Thymus (tissue), 11 donors: ENCODE measurements around the gene SYNE2. TPM values are rescaled to one million over a fixed set of nuclear protein-coding genes. Genes with fewer than 3 reads are reported as not detected.
"Not testable (repeated sequence)": the region's sequence is repeated elsewhere in the genome, so short reads cannot be mapped to it uniquely, and the experiment has no call there.

Source experiments
- DNase-seq, 9 donors: peaks; one replicate each; pipeline ENCODE4 v3.0.0-alpha.2; 2013; ENCODE audit warnings: low spot score in 9 of 9, low read depth in 6 of 9, missing footprints in 1 of 9
- H3K27ac ChIP-seq, 2 donors: one replicate each; pipeline ENCODE4 v1.5.1; 2013; ENCODE audit warnings: control low read depth in 1 of 2, low read depth in 1 of 2, low read length in 1 of 2, mild to moderate bottlenecking in 1 of 2, moderate library complexity in 1 of 2
- H3K27me3 ChIP-seq, 2 donors: one replicate each; pipeline ENCODE4 v1.5.1; 2013; ENCODE audit warnings: low read length in 1 of 2; ENCODE audit not compliant: control insufficient read depth in 2 of 2, insufficient read depth in 1 of 2
- H3K36me3 ChIP-seq, 2 donors: one replicate each; pipeline ENCODE4 v1.5.1; 2013; ENCODE audit warnings: low read length in 1 of 2, mild to moderate bottlenecking in 1 of 2, moderate library complexity in 1 of 2; ENCODE audit not compliant: control insufficient read depth in 2 of 2, insufficient read depth in 2 of 2
- H3K4me1 ChIP-seq, 2 donors: one replicate each; pipeline ENCODE4 v1.5.1; 2013; ENCODE audit warnings: low read length in 2 of 2; ENCODE audit not compliant: control insufficient read depth in 2 of 2, insufficient read depth in 2 of 2
- H3K4me3 ChIP-seq, 2 donors: one replicate each; pipeline ENCODE4 v1.5.1; 2013; ENCODE audit warnings: low read length in 2 of 2, control low read depth in 1 of 2, mild to moderate bottlenecking in 1 of 2
- H3K9me3 ChIP-seq, 2 donors: one replicate each; pipeline ENCODE4 v1.5.1; 2013; ENCODE audit warnings: low read length in 1 of 2, mild to moderate bottlenecking in 1 of 2; ENCODE audit not compliant: control insufficient read depth in 2 of 2, insufficient read depth in 1 of 2
- WGBS: extraction: QIAGEN DNeasy Blood & Tissue Kit; methylation state at CpG from one replicate; pipeline ENCODE4 v1.1.7; 2013; 5-methylcytosine and 5-hydroxymethylcytosine counted together
- polyA plus RNA-seq: library from polyadenylated mRNA; stranded (reverse); fragments of 200-250 nt; gene quantifications from one replicate; pipeline ENCODE4 v1.2.3, GENCODE V29; 2013
- total RNA-seq: library from RNA; stranded (reverse); fragments of 120-200 nt; gene quantifications from one replicate; pipeline ENCODE4 v1.2.4, GENCODE V29; 2013
- donor health status: healthy.

SYNE2 gene
- total and polyA plus RNA-seq, 2 donors, result 17.0 to 52.3 TPM

GRCh38 chr14:64038841-64039542, 186.2 kb downstream of the SYNE2 start:
- peaks cover 0 to 4% of the 10 kb centered on the region in 2 donors for H3K36me3 ChIP-seq
- no peak for DNase-seq
- no peak overlapping the region for H3K27ac ChIP-seq
- no peaks in the 10 kb centered on the region for H3K27me3 ChIP-seq
- WGBS, result 96% methylated on average over 4 of the region's 5 CpGs
- H3K4me3 ChIP-seq, result no peak overlapping the region
- peaks cover 2 to 7% of the 10 kb centered on the region in 2 donors for H3K4me1 ChIP-seq
- peaks cover 1 to 7% of the 10 kb centered on the region in 2 donors for H3K9me3 ChIP-seq

- 95% methylated on average over 2 of the region's 2 CpGs for WGBS
- Histone ChIP-seq H3K9me3 (peaks cover 1 to 7% of the 10 kb centered on the region in 2 donors), H3K4me3 (no peak overlapping the region), H3K27ac (no peak overlapping the region), H3K4me1 (peaks cover 2 to 7% of the 10 kb centered on the region in 2 donors), H3K36me3 (peaks cover 0 to 8% of the 10 kb centered on the region in 2 donors), H3K27me3 (no peaks in the 10 kb centered on the region)
- DNase-seq, result no peak
Observed at GRCh38 chr14:64040044-64040443, 187.2 kb downstream of the SYNE2 start.

- not testable (repeated sequence) for H3K27me3 ChIP-seq, H3K36me3 ChIP-seq, H3K4me1 ChIP-seq, H3K4me3 ChIP-seq, DNase-seq
- Histone ChIP-seq H3K27ac (peak overlapping the region in 1 of 2 donors; percentile 84), H3K9me3 (peaks cover 1 to 13% of the 10 kb centered on the region in 2 donors)
- WGBS, result 95% methylated on average over 6 of the region's 6 CpGs
Observed at GRCh38 chr14:64043296-64043695, 190.5 kb downstream of the SYNE2 start.

GRCh38 chr14:64045091-64045490, 192.3 kb downstream of the SYNE2 start:
- Histone ChIP-seq H3K4me1 (peaks cover 2 to 7% of the 10 kb centered on the region in 2 donors), H3K4me3 (no peak overlapping the region), H3K36me3 (peaks cover 0 to 9% of the 10 kb centered on the region in 2 donors), H3K9me3 (peaks cover 1 to 13% of the 10 kb centered on the region in 2 donors), H3K27me3 (no peaks in the 10 kb centered on the region), H3K27ac (no peak overlapping the region)
- WGBS, result 86% methylated on average over 2 of the region's 2 CpGs
- DNase-seq, result no peak

GRCh38 chr14:64049616-64050381, 197.0 kb downstream of the SYNE2 start:
- no peak overlapping the region for H3K4me3 ChIP-seq
- peaks cover 6 to 15% of the 10 kb centered on the region in 2 donors for H3K36me3 ChIP-seq
- WGBS, result 94% methylated on average over 2 of the region's 2 CpGs

GRCh38 chr14:64053694-64054669, 201.2 kb downstream of the SYNE2 start:
- H3K9me3 ChIP-seq, result no peaks in the 10 kb centered on the region
- 85% methylated on average over 10 of the region's 10 CpGs for WGBS
- no peak overlapping the region for H3K4me3 ChIP-seq
- no peak overlapping the region for H3K27ac ChIP-seq
- peaks cover 6 to 15% of the 10 kb centered on the region in 2 donors for H3K36me3 ChIP-seq
- H3K4me1 ChIP-seq, result no peaks in the 10 kb centered on the region
- H3K27me3 ChIP-seq, result no peaks in the 10 kb centered on the region
- no peak for DNase-seq

More at GRCh38 chr14:64049616-64050381, 197.0 kb downstream of the SYNE2 start:
- no peak for DNase-seq
- no peaks in the 10 kb centered on the region for H3K4me1 ChIP-seq
- H3K27ac ChIP-seq, result no peak overlapping the region
- H3K27me3 ChIP-seq, result no peaks in the 10 kb centered on the region
- H3K9me3 ChIP-seq, result peaks cover 0 to 7% of the 10 kb centered on the region in 2 donors

- no peaks in the 10 kb centered on the region for H3K27me3 ChIP-seq
- 97% methylated on average over 6 of the region's 6 CpGs for WGBS
- peaks cover 0 to 2% of the 10 kb centered on the region in 2 donors for H3K4me1 ChIP-seq
- no peak overlapping the region for H3K4me3 ChIP-seq
- no peak for DNase-seq
- no peaks in the 10 kb centered on the region for H3K9me3 ChIP-seq
- H3K27ac ChIP-seq, result no peak overlapping the region
- peaks cover 3 to 24% of the 10 kb centered on the region in 2 donors for H3K36me3 ChIP-seq
Observed at GRCh38 chr14:64059454-64060198, 206.8 kb downstream of the SYNE2 start.

- 87% methylated on average over 1 of the region's 1 CpG for WGBS
Observed at GRCh38 chr14:64060199-64060545, 207.4 kb downstream of the SYNE2 start.

More at GRCh38 chr14:64060199-64060545, 207.4 kb downstream of the SYNE2 start:
- DNase-seq, result no peak
- Histone ChIP-seq H3K36me3 (peaks cover 3 to 24% of the 10 kb centered on the region in 2 donors), H3K4me1 (peaks cover 0 to 2% of the 10 kb centered on the region in 2 donors), H3K27ac (peak overlapping the region in 1 of 2 donors; percentile 31), H3K4me3 (no peak overlapping the region), H3K9me3 (no peaks in the 10 kb centered on the region), H3K27me3 (no peaks in the 10 kb centered on the region)
